Peyer's patch (tissue), 4 donors: ENCODE data around the gene PIPOX.

Experiments used
- POLR2A ChIP-seq, 2 donors: fragments of 450-650 bp; IDR thresholded peaks; one replicate each; pipeline ENCODE4 v1.5.1; 2017; ENCODE audit warnings: antibody characterized with exemption in 2 of 2, mild to moderate bottlenecking in 2 of 2, moderate library complexity in 2 of 2
- TF ChIP-seq, protein P1 (sequence below), 6 experiments: fragments of 450-650 bp in 4 of 6; fragments of 200-600 bp in 2 of 6; sonication (generic) in 1 of 6; IDR thresholded peaks; one replicate each; pipeline ENCODE4 v1.5.1; 2017 to 2019; ENCODE audit warnings: antibody characterized with exemption in 6 of 6, mild to moderate bottlenecking in 3 of 6, moderate library complexity in 1 of 6

DNA sequence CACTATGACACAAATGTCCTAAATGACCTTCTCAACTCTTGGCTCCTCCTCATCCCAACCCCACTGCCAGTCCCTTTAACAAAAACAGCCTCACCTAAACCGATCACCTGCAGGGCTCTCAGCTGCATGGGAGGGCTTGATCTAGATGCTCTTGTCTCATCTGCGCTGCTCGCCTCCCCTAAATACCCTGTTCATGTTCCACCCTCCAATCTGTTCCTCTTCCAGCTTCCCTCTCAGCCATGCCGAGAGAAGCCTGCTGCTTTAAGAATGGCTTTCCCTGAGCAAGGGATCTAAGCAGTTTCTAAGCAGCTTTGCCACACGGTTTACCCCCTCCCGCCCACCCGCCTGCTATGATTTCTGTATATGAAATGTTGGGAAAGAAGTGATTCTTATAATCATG lies 23.7 kb downstream of the PIPOX start:
- TF ChIP-seq, protein P1, sequence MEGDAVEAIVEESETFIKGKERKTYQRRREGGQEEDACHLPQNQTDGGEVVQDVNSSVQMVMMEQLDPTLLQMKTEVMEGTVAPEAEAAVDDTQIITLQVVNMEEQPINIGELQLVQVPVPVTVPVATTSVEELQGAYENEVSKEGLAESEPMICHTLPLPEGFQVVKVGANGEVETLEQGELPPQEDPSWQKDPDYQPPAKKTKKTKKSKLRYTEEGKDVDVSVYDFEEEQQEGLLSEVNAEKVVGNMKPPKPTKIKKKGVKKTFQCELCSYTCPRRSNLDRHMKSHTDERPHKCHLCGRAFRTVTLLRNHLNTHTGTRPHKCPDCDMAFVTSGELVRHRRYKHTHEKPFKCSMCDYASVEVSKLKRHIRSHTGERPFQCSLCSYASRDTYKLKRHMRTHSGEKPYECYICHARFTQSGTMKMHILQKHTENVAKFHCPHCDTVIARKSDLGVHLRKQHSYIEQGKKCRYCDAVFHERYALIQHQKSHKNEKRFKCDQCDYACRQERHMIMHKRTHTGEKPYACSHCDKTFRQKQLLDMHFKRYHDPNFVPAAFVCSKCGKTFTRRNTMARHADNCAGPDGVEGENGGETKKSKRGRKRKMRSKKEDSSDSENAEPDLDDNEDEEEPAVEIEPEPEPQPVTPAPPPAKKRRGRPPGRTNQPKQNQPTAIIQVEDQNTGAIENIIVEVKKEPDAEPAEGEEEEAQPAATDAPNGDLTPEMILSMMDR (IDR thresholded peaks at IDR 0.05): no peak
- TF ChIP-seq POLR2A (IDR thresholded peaks at IDR 0.05): no peak
